GM21737 (cell line): ENCODE measurements around the gene FAM3D.

Experiments used
- ATAC-seq: cut with Tn5 transposase; IDR thresholded peaks from one replicate; pipeline ENCODE4 v1.9.1; 2021; ENCODE audit warnings: mild to moderate bottlenecking, moderate library complexity; ENCODE audit not compliant: unreplicated experiment

Gene FAM3D

GRCh38 chr3:58604031-58604430, 62.5 kb downstream of the FAM3D start:
- no peak for ATAC-seq

- ATAC-seq: no peak
Measured at GRCh38 chr3:58603606-58604005, 63.0 kb downstream of the FAM3D start.

- ATAC-seq: no peak
Measured at GRCh38 chr3:58597770-58598310, 68.7 kb downstream of the FAM3D start.

- ATAC-seq: no peak
Measured at GRCh38 chr3:58596834-58597518, 69.6 kb downstream of the FAM3D start.

- no peak for ATAC-seq
Measured at GRCh38 chr3:58594117-58594516, 72.5 kb downstream of the FAM3D start.

GRCh38 chr3:58591517-58592510, 74.8 kb downstream of the FAM3D start:
- no peak for ATAC-seq

GRCh38 chr3:58588030-58588614, 78.5 kb downstream of the FAM3D start:
- no peak for ATAC-seq

GRCh38 chr3:58586776-58587192, 79.8 kb downstream of the FAM3D start:
- ATAC-seq: no peak

- ATAC-seq: no peak
Measured at GRCh38 chr3:58585994-58586393, 80.6 kb downstream of the FAM3D start.

GRCh38 chr3:58585005-58585786, 81.4 kb downstream of the FAM3D start:
- ATAC-seq: peak; percentile 95

GRCh38 chr3:58584690-58585004, 81.9 kb downstream of the FAM3D start:
- no peak for ATAC-seq
